Panc1 (cell line): Measurements from ENCODE around the gene ADAMTS2. TPM values are rescaled to one million over a fixed set of nuclear protein-coding genes. Genes with fewer than 3 reads are reported as not detected.

Experiments used
- ATAC-seq: fragments of 200-7000 bp; cut with Tn5 transposase; 2 replicates; pipeline ENCODE4 v1.9.1; 2020; ENCODE audit warnings: mild to moderate bottlenecking, moderate library complexity
- BruUV-seq: library from RNA; stranded (reverse); fragments of 400-500 nt; replicated peaks from 2 replicates; lab custom pipeline; 2021; lab: Mats Ljungman, UMichigan
- CTCF ChIA-PET: fragments of 300-600 bp; sonication (Branson Sonifier 250); formaldehyde crosslinking; loops from one replicate; lab custom pipeline; 2022; ENCODE audit warnings: antibody characterized with exemption; lab: Charles Lee
- POLR2A ChIA-PET: fragments of 300-600 bp; sonication (Branson Sonifier 250); formaldehyde crosslinking; loops from one replicate; lab custom pipeline; 2022; ENCODE audit warnings: antibody characterized with exemption; lab: Charles Lee
- DNase-seq: peaks from one replicate; pipeline ENCODE4 v3.0.0-alpha.2; 2010; ENCODE audit warnings: low read depth, low spot score
- H3K27ac ChIP-seq: 2 replicates; pipeline ENCODE4 v1.5.1; 2011; ENCODE audit warnings: mild to moderate bottlenecking, low read length, inconsistent platforms
- H3K27me3 ChIP-seq: fragments of 200-500 bp; sonication (Bioruptor generic); 2 replicates; pipeline ENCODE4 v1.6.0; 2014; ENCODE audit warnings: low read length, inconsistent platforms; ENCODE audit not compliant: control insufficient read depth, insufficient read depth
- H3K36me3 ChIP-seq: fragments of 200-500 bp; sonication (Bioruptor generic); 2 replicates; pipeline ENCODE4 v1.5.1; 2014; ENCODE audit warnings: inconsistent platforms, mild to moderate bottlenecking, low read length, moderate library complexity; ENCODE audit not compliant: control insufficient read depth, insufficient read depth
- H3K4me1 ChIP-seq: 2 replicates; pipeline ENCODE4 v1.5.1; 2011; ENCODE audit warnings: inconsistent platforms, mild to moderate bottlenecking, low read length, moderate library complexity; ENCODE audit not compliant: control insufficient read depth, insufficient read depth
- H3K4me3 ChIP-seq, 2 experiments: 2 replicates each; pipeline ENCODE4 v1.5.1; 2011 to 2012; ENCODE audit warnings: low read depth in 2 of 2, low read length in 2 of 2, mild to moderate bottlenecking in 2 of 2, inconsistent platforms in 1 of 2, moderate library complexity in 1 of 2
- H3K9me3 ChIP-seq: fragments of 200-500 bp; sonication (Bioruptor generic); 2 replicates; pipeline ENCODE4 v1.5.1; 2014; ENCODE audit warnings: low read depth, mild to moderate bottlenecking, inconsistent platforms, low read length, moderate library complexity; ENCODE audit not compliant: control insufficient read depth, insufficient read depth
- POLR2AphosphoS5 ChIP-seq: IDR thresholded peaks from 2 replicates; pipeline ENCODE4 v1.6.1; 2012; ENCODE audit warnings: mild to moderate bottlenecking, low read depth, low read length, moderate library complexity
- REST ChIP-seq, 2 experiments: IDR thresholded peaks; 2 replicates each; pipeline ENCODE4 v1.6.1; 2011 to 2012; ENCODE audit warnings: low read depth in 2 of 2, control low read depth in 1 of 2, low read length in 1 of 2, mild to moderate bottlenecking in 1 of 2, moderate library complexity in 1 of 2; ENCODE audit not compliant: insufficient read depth in 1 of 2
- SIN3A ChIP-seq: IDR thresholded peaks from 2 replicates; pipeline ENCODE4 v1.6.1; 2012; ENCODE audit warnings: low read depth, mild to moderate bottlenecking, low read length, moderate library complexity, borderline replicate concordance; ENCODE audit not compliant: insufficient read depth
- TCF7L2 ChIP-seq: IDR thresholded peaks from 2 replicates; pipeline ENCODE4 v1.6.1; 2011; ENCODE audit warnings: mild to moderate bottlenecking, low read depth, low read length, inconsistent platforms
- in situ Hi-C: cut with HindIII; loops from 2 replicates; pipeline ENCODE4 v1.10.0; 2016; ENCODE audit warnings: low sequenced_read_pairs, low pct_unique_long_range_greater_than_20kb
- intact Hi-C: fragments of 100-400 bp; cut with micrococcal nuclease; formaldehyde crosslinking; loops from one replicate; pipeline ENCODE4 v1.10.0; 2022; ENCODE audit not compliant: unreplicated experiment
- total RNA-seq: library from RNA; stranded (reverse); gene quantifications from one replicate; pipeline ENCODE4 v1.2.1, GENCODE V29; 2021; ENCODE audit not compliant: unreplicated experiment
- TF ChIP-seq, protein P1 (sequence below): fragments of 450-650 bp; IDR thresholded peaks from 2 replicates; pipeline ENCODE4 v1.5.1; 2017; ENCODE audit warnings: mild to moderate bottlenecking

ADAMTS2 gene
- total RNA-seq, 1 experiment from 2014 or later, result 0.13 TPM

DNA sequence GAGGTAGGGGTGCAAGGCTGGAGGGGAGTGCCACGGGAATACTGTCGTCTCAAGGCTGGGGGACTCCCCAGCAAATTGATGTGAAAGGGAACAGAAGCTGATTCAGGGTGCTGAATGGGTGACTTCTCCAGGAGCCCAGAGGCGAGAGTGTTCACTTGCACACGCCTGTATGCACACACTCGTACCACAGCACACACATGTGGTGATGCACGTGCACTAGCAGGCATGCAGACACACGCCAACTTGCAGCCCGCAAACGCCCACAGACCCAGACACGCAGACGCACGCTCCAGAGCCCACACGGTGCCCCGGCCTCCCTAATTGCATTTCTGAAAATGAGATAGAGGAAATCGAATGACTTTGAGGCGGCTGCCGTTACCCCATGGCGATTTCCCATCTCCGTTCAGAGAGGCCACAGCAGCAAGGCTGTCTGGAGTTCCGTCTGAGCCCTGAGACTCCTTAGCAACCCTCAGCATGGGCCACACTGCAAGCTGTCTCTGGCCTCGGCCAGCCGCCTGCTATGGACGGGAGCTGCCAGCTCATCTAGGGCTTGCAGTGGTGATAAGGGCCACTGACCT, 9.1 kb upstream of the ADAMTS2 start:
- CTCF ChIA-PET, result no interaction called here
- H3K27me3 ChIP-seq, result no peaks in the 10 kb centered on the region
- in situ Hi-C loops, result no loop called here

GRCh38 chr5:179348843-179349242, 3.6 kb upstream of the ADAMTS2 start:
- BruUV-seq, result no TSS peak
- H3K27me3 ChIP-seq, result no peaks in the 10 kb centered on the region; the same call in 1 of the 2 replicates

More for the DNA sequence above, 9.1 kb upstream of the ADAMTS2 start:
- BruUV-seq, result no TSS peak
- Histone ChIP-seq H3K36me3 (no peaks in the 10 kb centered on the region), H3K4me3 (no peak overlapping the region), H3K27ac (no peak overlapping the region), H3K9me3 (no peaks in the 10 kb centered on the region), H3K4me1 (no peaks in the 10 kb centered on the region)
- intact Hi-C loops, result no loop called here
- DNase-seq (no peak), ATAC-seq (0 out of 2 replicates have a peak, but pooled peaks have one; percentile 26)
- TF ChIP-seq, protein P1, sequence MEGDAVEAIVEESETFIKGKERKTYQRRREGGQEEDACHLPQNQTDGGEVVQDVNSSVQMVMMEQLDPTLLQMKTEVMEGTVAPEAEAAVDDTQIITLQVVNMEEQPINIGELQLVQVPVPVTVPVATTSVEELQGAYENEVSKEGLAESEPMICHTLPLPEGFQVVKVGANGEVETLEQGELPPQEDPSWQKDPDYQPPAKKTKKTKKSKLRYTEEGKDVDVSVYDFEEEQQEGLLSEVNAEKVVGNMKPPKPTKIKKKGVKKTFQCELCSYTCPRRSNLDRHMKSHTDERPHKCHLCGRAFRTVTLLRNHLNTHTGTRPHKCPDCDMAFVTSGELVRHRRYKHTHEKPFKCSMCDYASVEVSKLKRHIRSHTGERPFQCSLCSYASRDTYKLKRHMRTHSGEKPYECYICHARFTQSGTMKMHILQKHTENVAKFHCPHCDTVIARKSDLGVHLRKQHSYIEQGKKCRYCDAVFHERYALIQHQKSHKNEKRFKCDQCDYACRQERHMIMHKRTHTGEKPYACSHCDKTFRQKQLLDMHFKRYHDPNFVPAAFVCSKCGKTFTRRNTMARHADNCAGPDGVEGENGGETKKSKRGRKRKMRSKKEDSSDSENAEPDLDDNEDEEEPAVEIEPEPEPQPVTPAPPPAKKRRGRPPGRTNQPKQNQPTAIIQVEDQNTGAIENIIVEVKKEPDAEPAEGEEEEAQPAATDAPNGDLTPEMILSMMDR, result no peak
- POLR2A ChIA-PET, result no interaction called here

More at GRCh38 chr5:179348843-179349242, 3.6 kb upstream of the ADAMTS2 start:
- H3K27ac ChIP-seq, result no peak overlapping the region
- in situ Hi-C loops (no loop called here), intact Hi-C loops (no loop called here)
- no peaks in the 10 kb centered on the region for H3K9me3 ChIP-seq
- ChIA-PET POLR2A (no interaction called here), CTCF (no interaction called here)
- ATAC-seq, result no peak
- TF ChIP-seq SIN3A, result no peak
- TF ChIP-seq TCF7L2, result no peak
- TF ChIP-seq REST (IDR thresholded peaks at IDR 0.05; ENCODE audit: insufficient read depth in 1 of 2, low read depth in 2 of 2, low read length in 1 of 2), result no peak
- TF ChIP-seq, protein P1, result no peak
- no peak for TF ChIP-seq POLR2AphosphoS5
- H3K4me3 ChIP-seq, result no peak overlapping the region
- no peaks in the 10 kb centered on the region for H3K36me3 ChIP-seq
- DNase-seq, result no peak
- H3K4me1 ChIP-seq, result no peaks in the 10 kb centered on the region
